Parathyroid adenoma (tissue), 2 donors: ENCODE results near the gene CCDC178.

Experiments
- H2AFZ ChIP-seq: fragments of 300-600 bp; sonication (generic); one replicate; pipeline ENCODE4 v1.7.0; 2017; ENCODE audit warnings: antibody characterized with exemption, mild to moderate bottlenecking
- H3K27ac ChIP-seq: fragments of 300-600 bp; sonication (generic); one replicate; pipeline ENCODE4 v1.7.0; 2017
- H3K27me3 ChIP-seq: fragments of 300-600 bp; sonication (generic); one replicate; pipeline ENCODE4 v1.7.0; 2017; ENCODE audit warnings: low read length; ENCODE audit not compliant: control insufficient read depth, insufficient read depth
- H3K36me3 ChIP-seq: fragments of 300-600 bp; sonication (generic); one replicate; pipeline ENCODE4 v1.7.0; 2017; ENCODE audit warnings: low read length; ENCODE audit not compliant: control insufficient read depth, insufficient read depth
- H3K4me1 ChIP-seq: fragments of 300-600 bp; sonication (generic); one replicate; pipeline ENCODE4 v1.7.0; 2017; ENCODE audit warnings: control low read depth
- H3K4me2 ChIP-seq: fragments of 300-600 bp; sonication (generic); one replicate; pipeline ENCODE4 v1.7.0; 2017; ENCODE audit warnings: low read length
- H3K4me3 ChIP-seq: fragments of 300-600 bp; sonication (generic); one replicate; pipeline ENCODE4 v1.7.0; 2017; ENCODE audit warnings: low read depth, low read length
- H3K79me2 ChIP-seq: fragments of 300-600 bp; sonication (generic); one replicate; pipeline ENCODE4 v1.7.0; 2017; ENCODE audit warnings: control low read depth
- H3K9ac ChIP-seq: fragments of 300-600 bp; sonication (generic); one replicate; pipeline ENCODE4 v1.7.0; 2017; ENCODE audit warnings: mild to moderate bottlenecking
- H3K9me3 ChIP-seq: fragments of 300-600 bp; sonication (generic); one replicate; pipeline ENCODE4 v1.7.0; 2017; ENCODE audit warnings: low read length; ENCODE audit not compliant: control insufficient read depth
- TF ChIP-seq, protein P1 (sequence below): fragments of 300-600 bp; sonication (generic); IDR thresholded peaks from one replicate; pipeline ENCODE4 v1.7.0; 2017; ENCODE audit warnings: antibody characterized with exemption, mild to moderate bottlenecking
- donor health status: primary hyperparathyroidism.

CCDC178 gene

GRCh38 chr18:33135951-33136660 is 304.4 kb downstream of the CCDC178 start:
- Histone ChIP-seq H3K27me3 (no peaks in the 10 kb centered on the region), H2AFZ (no peak overlapping the region), H3K36me3 (no peaks in the 10 kb centered on the region), H3K4me2 (no peak overlapping the region), H3K9ac (no peak overlapping the region), H3K27ac (no peak overlapping the region), H3K9me3 (peaks cover 3% of the 10 kb centered on the region), H3K4me1 (no peaks in the 10 kb centered on the region), H3K79me2 (no peaks in the 10 kb centered on the region), H3K4me3 (no peak overlapping the region)
- TF ChIP-seq, protein P1, sequence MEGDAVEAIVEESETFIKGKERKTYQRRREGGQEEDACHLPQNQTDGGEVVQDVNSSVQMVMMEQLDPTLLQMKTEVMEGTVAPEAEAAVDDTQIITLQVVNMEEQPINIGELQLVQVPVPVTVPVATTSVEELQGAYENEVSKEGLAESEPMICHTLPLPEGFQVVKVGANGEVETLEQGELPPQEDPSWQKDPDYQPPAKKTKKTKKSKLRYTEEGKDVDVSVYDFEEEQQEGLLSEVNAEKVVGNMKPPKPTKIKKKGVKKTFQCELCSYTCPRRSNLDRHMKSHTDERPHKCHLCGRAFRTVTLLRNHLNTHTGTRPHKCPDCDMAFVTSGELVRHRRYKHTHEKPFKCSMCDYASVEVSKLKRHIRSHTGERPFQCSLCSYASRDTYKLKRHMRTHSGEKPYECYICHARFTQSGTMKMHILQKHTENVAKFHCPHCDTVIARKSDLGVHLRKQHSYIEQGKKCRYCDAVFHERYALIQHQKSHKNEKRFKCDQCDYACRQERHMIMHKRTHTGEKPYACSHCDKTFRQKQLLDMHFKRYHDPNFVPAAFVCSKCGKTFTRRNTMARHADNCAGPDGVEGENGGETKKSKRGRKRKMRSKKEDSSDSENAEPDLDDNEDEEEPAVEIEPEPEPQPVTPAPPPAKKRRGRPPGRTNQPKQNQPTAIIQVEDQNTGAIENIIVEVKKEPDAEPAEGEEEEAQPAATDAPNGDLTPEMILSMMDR: no peak

- no peak overlapping the region for H3K4me2 ChIP-seq
- TF ChIP-seq, protein P1: no peak
- no peak overlapping the region for H3K9ac ChIP-seq
- H3K36me3 ChIP-seq: no peaks in the 10 kb centered on the region
- H3K27ac ChIP-seq: no peak overlapping the region
- H3K79me2 ChIP-seq: no peaks in the 10 kb centered on the region
- H3K4me3 ChIP-seq: no peak overlapping the region
- no peaks in the 10 kb centered on the region for H3K27me3 ChIP-seq
- H2AFZ ChIP-seq: no peak overlapping the region
- H3K9me3 ChIP-seq: peaks cover 3% of the 10 kb centered on the region
- no peaks in the 10 kb centered on the region for H3K4me1 ChIP-seq
Observed at GRCh38 chr18:33132657-33133056, 307.9 kb downstream of the CCDC178 start.

DNA sequence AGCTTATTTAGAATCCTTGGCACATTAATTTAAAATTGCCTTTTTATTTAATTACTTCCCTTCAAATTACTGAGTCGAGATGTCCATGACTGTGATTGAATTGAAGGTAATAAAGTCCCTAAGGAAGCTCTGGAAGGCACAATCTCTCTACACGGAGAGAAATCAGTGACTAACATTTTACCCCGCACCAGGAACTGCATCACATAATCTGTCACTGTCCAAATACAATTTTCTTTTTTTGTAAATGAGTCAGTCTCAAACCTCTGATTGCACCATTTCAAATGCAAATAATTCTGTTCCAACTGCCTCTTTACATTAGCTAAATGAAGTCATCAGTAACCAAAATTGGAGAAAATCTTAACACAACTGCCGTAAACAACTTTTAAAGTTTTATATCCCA is 311.9 kb downstream of the CCDC178 start:
- TF ChIP-seq, protein P1: no peak
- Histone ChIP-seq H3K27ac (no peak overlapping the region), H2AFZ (no peak overlapping the region), H3K9me3 (no peaks in the 10 kb centered on the region), H3K4me1 (no peaks in the 10 kb centered on the region), H3K4me2 (no peak overlapping the region), H3K27me3 (no peaks in the 10 kb centered on the region), H3K4me3 (no peak overlapping the region), H3K79me2 (no peaks in the 10 kb centered on the region), H3K9ac (no peak overlapping the region), H3K36me3 (no peaks in the 10 kb centered on the region)

GRCh38 chr18:33123862-33124518 is 316.5 kb downstream of the CCDC178 start:
- H2AFZ ChIP-seq: no peak overlapping the region
- H3K9ac ChIP-seq: no peak overlapping the region
- no peaks in the 10 kb centered on the region for H3K4me1 ChIP-seq
- TF ChIP-seq, protein P1: no peak
- no peaks in the 10 kb centered on the region for H3K79me2 ChIP-seq
- no peak overlapping the region for H3K27ac ChIP-seq
- no peak overlapping the region for H3K4me3 ChIP-seq
- H3K36me3 ChIP-seq: no peaks in the 10 kb centered on the region
- no peaks in the 10 kb centered on the region for H3K27me3 ChIP-seq
- no peaks in the 10 kb centered on the region for H3K9me3 ChIP-seq
- H3K4me2 ChIP-seq: no peak overlapping the region
